ENCODE results near the gene PRKCE. TPM values are rescaled to one million over a fixed set of nuclear protein-coding genes. Genes with fewer than 3 reads are reported as not detected.

The PRKCE gene
- polyA plus RNA-seq, 1 of the 3 experiments (the other 2 are of a cell fraction) = 16.3 TPM

DNA sequence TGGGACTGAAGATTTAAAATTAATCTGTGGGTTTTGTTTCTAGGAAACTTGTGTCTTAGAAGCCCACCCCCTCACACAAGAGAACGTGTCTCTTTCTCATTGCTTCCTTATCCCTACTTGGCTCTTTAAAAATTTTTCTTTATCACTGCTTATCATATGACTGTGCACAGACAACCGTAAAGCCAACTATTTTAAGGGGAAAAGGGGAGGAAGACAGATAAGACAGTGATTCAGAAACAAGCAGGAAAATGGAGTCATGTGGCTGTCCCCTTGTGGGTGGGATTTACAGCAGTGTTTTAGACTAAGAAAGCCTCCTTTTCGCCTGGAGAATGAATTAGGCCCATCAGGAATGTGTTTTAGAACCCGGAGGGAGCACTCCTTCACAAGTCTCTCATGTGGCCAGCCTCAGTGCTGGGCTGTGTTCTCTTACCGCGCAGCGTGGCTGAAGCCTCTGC is 17.6 kb downstream of the PRKCE start:
- no peaks in the 10 kb centered on the region for H3F3A ChIP-seq (replicated peaks; ENCODE audit: insufficient read depth)
- ChIA-PET CTCF (no interaction called here), POLR2A (no interaction called here)
- H3K9ac ChIP-seq = peak overlapping the region; percentile 2; the same call in 1 of the 2 replicates
- H3K4me1 ChIP-seq (ENCODE audit: control insufficient read depth in 1 of 2, insufficient read depth in 2 of 2, low read depth in 1 of 2, low read length in 1 of 2) = peaks cover 7 to 12% of the 10 kb centered on the region in 2 experiments; a peak in 2 of 4 replicates
- no peaks in the 10 kb centered on the region for H3K27me3 ChIP-seq (ENCODE audit: insufficient read depth)
- H4K20me1 ChIP-seq (ENCODE audit: insufficient read depth) = no peaks in the 10 kb centered on the region
- H3K36me3 ChIP-seq (replicated peaks in 1 of 2; ENCODE audit: control insufficient read depth in 1 of 2, insufficient read depth in 2 of 2, low read length in 1 of 2) = no peaks in the 10 kb centered on the region
- H3K9me2 ChIP-seq = no peaks in the 10 kb centered on the region
- WGBS (ENCODE audit: low lambda C conversion rate) = 68% methylated on average over 7 of the region's 7 CpGs
- H3K79me2 ChIP-seq (ENCODE audit: insufficient read depth) = peaks cover 8% of the 10 kb centered on the region
- TF ChIP-seq, protein P1, sequence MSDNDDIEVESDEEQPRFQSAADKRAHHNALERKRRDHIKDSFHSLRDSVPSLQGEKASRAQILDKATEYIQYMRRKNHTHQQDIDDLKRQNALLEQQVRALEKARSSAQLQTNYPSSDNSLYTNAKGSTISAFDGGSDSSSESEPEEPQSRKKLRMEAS (IDR thresholded peaks at IDR 0.05; ENCODE audit: low read depth) = 0 out of 2 replicates have a peak, but pooled peaks have one; percentile 25
- TF ChIP-seq CTCF (IDR thresholded peaks at IDR 0.05) (no peak), TCF12 (IDR thresholded peaks at IDR 0.05) (no peak)
- H3K9me3 ChIP-seq = no peaks in the 10 kb centered on the region
- peak overlapping the region; percentile 27 for H3K4me2 ChIP-seq
- no peak overlapping the region for H3K4me3 ChIP-seq (ENCODE audit: low read depth in 2 of 2, low read length in 1 of 2)
- DNase-seq = no peak
- H2AFZ ChIP-seq (ENCODE audit: low read depth) = peak overlapping the region; percentile 18; the same call in 1 of the 2 replicates
- peak overlapping the region in 1 of 2 experiments; percentile 24; a peak in 2 of 4 replicates for H3K27ac ChIP-seq (ENCODE audit: low read depth in 2 of 2, low read length in 1 of 2)

DNA sequence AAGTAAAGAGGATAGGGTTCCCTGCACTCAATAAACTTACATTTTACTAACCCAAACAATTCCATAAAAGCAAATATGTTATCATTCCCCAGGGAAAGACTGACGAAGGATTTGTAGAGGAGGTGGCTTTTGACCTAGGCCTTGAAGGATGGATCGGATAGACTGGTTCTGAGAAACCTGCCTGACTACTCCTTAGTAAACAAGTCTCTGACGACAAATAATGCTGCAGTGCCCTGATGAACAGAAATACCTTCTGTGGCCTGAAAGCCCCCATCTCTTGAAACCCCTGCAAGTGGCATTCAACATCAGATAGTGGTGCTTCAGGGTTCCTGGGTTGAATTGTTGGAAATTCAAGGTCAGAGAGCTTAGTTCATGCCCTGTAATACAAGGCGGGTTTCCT is 19.2 kb downstream of the PRKCE start:
- Histone ChIP-seq H3K36me3 (replicated peaks in 1 of 2; ENCODE audit: control insufficient read depth in 1 of 2, insufficient read depth in 2 of 2, low read length in 1 of 2) (no peaks in the 10 kb centered on the region), H3F3A (replicated peaks; ENCODE audit: insufficient read depth) (no peaks in the 10 kb centered on the region), H3K4me1 (ENCODE audit: control insufficient read depth in 1 of 2, insufficient read depth in 2 of 2, low read depth in 1 of 2, low read length in 1 of 2) (peaks cover 7 to 20% of the 10 kb centered on the region in 2 experiments; a peak in 2 of 4 replicates), H2AFZ (ENCODE audit: low read depth) (no peak overlapping the region), H3K4me3 (ENCODE audit: low read depth in 2 of 2, low read length in 1 of 2) (no peak overlapping the region), H3K4me2 (no peak overlapping the region), H3K27ac (ENCODE audit: low read depth in 2 of 2, low read length in 1 of 2) (no peak overlapping the region), H4K20me1 (ENCODE audit: insufficient read depth) (no peaks in the 10 kb centered on the region), H3K27me3 (ENCODE audit: insufficient read depth) (no peaks in the 10 kb centered on the region), H3K79me2 (ENCODE audit: insufficient read depth) (peaks cover 7% of the 10 kb centered on the region), H3K9me2 (no peaks in the 10 kb centered on the region), H3K9me3 (no peaks in the 10 kb centered on the region), H3K9ac (no peak overlapping the region)
- WGBS (ENCODE audit: low lambda C conversion rate) = 97% methylated on average over 4 of the region's 4 CpGs
- ChIA-PET CTCF (no interaction called here), POLR2A (no interaction called here)
- DNase-seq = no peak
- TF ChIP-seq TCF12 (IDR thresholded peaks at IDR 0.05) = no peak
- no peak for TF ChIP-seq SMC3 (IDR thresholded peaks at IDR 0.05; ENCODE audit: low read depth, low read length)
- TF ChIP-seq, protein P2, sequence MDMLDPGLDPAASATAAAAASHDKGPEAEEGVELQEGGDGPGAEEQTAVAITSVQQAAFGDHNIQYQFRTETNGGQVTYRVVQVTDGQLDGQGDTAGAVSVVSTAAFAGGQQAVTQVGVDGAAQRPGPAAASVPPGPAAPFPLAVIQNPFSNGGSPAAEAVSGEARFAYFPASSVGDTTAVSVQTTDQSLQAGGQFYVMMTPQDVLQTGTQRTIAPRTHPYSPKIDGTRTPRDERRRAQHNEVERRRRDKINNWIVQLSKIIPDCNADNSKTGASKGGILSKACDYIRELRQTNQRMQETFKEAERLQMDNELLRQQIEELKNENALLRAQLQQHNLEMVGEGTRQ (IDR thresholded peaks at IDR 0.05; ENCODE audit: borderline replicate concordance, low read depth, low read length) = no peak
- TF ChIP-seq MXI1 (IDR thresholded peaks at IDR 0.05; ENCODE audit: low read depth, low read length) = no peak
- TF ChIP-seq GABPA (IDR thresholded peaks at IDR 0.05; ENCODE audit: low read depth) = no peak
- TF ChIP-seq, protein P3, sequence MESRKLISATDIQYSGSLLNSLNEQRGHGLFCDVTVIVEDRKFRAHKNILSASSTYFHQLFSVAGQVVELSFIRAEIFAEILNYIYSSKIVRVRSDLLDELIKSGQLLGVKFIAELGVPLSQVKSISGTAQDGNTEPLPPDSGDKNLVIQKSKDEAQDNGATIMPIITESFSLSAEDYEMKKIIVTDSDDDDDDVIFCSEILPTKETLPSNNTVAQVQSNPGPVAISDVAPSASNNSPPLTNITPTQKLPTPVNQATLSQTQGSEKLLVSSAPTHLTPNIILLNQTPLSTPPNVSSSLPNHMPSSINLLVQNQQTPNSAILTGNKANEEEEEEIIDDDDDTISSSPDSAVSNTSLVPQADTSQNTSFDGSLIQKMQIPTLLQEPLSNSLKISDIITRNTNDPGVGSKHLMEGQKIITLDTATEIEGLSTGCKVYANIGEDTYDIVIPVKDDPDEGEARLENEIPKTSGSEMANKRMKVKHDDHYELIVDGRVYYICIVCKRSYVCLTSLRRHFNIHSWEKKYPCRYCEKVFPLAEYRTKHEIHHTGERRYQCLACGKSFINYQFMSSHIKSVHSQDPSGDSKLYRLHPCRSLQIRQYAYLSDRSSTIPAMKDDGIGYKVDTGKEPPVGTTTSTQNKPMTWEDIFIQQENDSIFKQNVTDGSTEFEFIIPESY (IDR thresholded peaks at IDR 0.05; ENCODE audit: borderline replicate concordance, low read depth) = no peak
- TF ChIP-seq TEAD4 (IDR thresholded peaks at IDR 0.05; ENCODE audit: borderline replicate concordance, insufficient read depth) = no peak
- TF ChIP-seq RCOR1 (IDR thresholded peaks at IDR 0.05; ENCODE audit: low read length) = no peak

Data from SK-N-SH (cell line).